GM18951 (cell line): ENCODE measurements around the gene C19orf12.

Experiments used
- POLR2A ChIP-seq: IDR thresholded peaks from 4 replicates; pipeline ENCODE4 v1.6.1; 2011; ENCODE audit warnings: mild to moderate bottlenecking; ENCODE audit not compliant: insufficient read length, insufficient read depth; ENCODE audit errors: extremely low read depth
- in situ Hi-C: fragments of 300-500 bp; cut with MboI; formaldehyde crosslinking; loops from one replicate; pipeline ENCODE4 v1.12.0; 2022; ENCODE audit warnings: low sequenced_read_pairs, mixed read lengths, inconsistent platforms; ENCODE audit not compliant: unreplicated experiment

C19orf12 gene

DNA sequence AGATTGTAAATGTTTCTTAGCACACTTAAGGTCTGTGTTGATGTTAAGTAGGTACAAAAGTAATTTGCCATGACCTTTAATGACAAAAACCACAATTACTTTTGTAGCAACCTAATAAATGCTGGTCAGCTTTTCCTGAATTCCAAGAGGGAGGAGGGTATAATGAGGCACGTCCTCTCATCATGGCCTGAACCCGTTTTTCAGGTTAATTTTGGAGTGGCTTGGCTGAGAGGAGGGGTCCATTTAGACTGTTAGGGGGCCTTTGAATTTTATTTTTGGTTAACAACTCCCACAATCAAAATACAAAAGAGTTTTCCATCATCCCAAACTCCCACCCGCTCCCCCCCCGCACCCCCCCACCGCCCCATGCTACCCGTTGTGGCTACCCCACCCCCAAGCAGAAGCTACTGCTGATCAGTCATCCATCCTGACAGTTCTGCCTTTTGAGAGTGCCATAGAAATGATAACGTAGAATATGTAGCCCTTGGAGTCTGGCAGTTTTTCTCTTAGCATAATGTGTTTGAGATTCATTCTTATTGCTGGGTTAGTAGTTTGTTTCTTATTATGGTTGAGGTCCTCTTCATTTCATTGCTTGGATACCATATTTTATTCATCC is 64.2 kb downstream of the C19orf12 start:
- no peak for TF ChIP-seq POLR2A
- in situ Hi-C loops = no loop called here
